Activated CD4-positive, alpha-beta T cell treated with anti-CD3 and anti-CD28 coated beads, Interleukin-2, amount 10 ng/mL, durations not matched to agents 7 days and 5 days (primary cell): Measurements from ENCODE around the gene APOO. TPM values are rescaled to one million over a fixed set of nuclear protein-coding genes. Genes with fewer than 3 reads are reported as not detected.
A peak's percentile ranks its signal among the peaks of the same experiment; 100 is the strongest.

Experiments
- CTCF ChIA-PET: fragments of 350-600 bp; sonication (Branson Sonifier 250); formaldehyde crosslinking; loops from one replicate; lab custom pipeline; 2021; ENCODE audit warnings: antibody characterized with exemption; lab: Charles Lee
- POLR2A ChIA-PET: fragments of 350-600 bp; sonication (Branson Sonifier 250); formaldehyde crosslinking; loops from one replicate; lab custom pipeline; 2021; ENCODE audit warnings: antibody characterized with exemption; lab: Charles Lee
- DNase-seq: peaks from one replicate; pipeline ENCODE4 v3.0.0-alpha.2; 2020
- H3K27ac Mint-ChIP-seq: one replicate; pipeline ENCODE4 v1.8.0; 2021; ENCODE audit warnings: mild to moderate bottlenecking, moderate library complexity, mixed read lengths
- H3K27me3 Mint-ChIP-seq: one replicate; pipeline ENCODE4 v1.8.0; 2021; ENCODE audit warnings: mixed read lengths
- H3K36me3 Mint-ChIP-seq: one replicate; pipeline ENCODE4 v1.8.0; 2021; ENCODE audit warnings: low read depth, mixed read lengths
- H3K4me1 Mint-ChIP-seq: one replicate; pipeline ENCODE4 v1.8.0; 2021; ENCODE audit warnings: mixed read lengths
- H3K4me3 Mint-ChIP-seq: one replicate; pipeline ENCODE4 v1.8.0; 2021; ENCODE audit warnings: mild to moderate bottlenecking, moderate library complexity, mixed read lengths
- H3K9me3 Mint-ChIP-seq: one replicate; pipeline ENCODE4 v1.8.0; 2021; ENCODE audit warnings: mixed read lengths
- total RNA-seq, 2 experiments: library from RNA; stranded (reverse); gene quantifications; one replicate each; pipeline ENCODE4 v1.2.3, GENCODE V29; 2021

APOO gene
- total RNA-seq, 2 experiments from 2014 or later = 26.6 to 28.5 TPM

GRCh38 chrX:23786268-23786815, 121.4 kb downstream of the APOO start:
- ChIA-PET CTCF (interaction anchor here (0.6 to 0.7 kb wide), 3 partner anchors 8 to 626 kb away, joined by 3 to 4 read pairs (median 4); no protein-coding TSS in a partner anchor), POLR2A (no interaction called here)

GRCh38 chrX:23785580-23785979, 122.2 kb downstream of the APOO start:
- Mint-ChIP-seq H3K9me3 (no peaks in the 10 kb centered on the region), H3K4me3 (peak overlapping the region; percentile 95), H3K27ac (no peak overlapping the region), H3K4me1 (peaks cover 40% of the 10 kb centered on the region), H3K36me3 (peaks cover 25% of the 10 kb centered on the region), H3K27me3 (no peaks in the 10 kb centered on the region)
- CTCF ChIA-PET = no interaction called here
- no peak for DNase-seq
- POLR2A ChIA-PET = no interaction called here

More at GRCh38 chrX:23786268-23786815, 121.4 kb downstream of the APOO start:
- Mint-ChIP-seq H3K36me3 (peaks cover 25% of the 10 kb centered on the region), H3K4me1 (peaks cover 35% of the 10 kb centered on the region), H3K27ac (no peak overlapping the region), H3K27me3 (no peaks in the 10 kb centered on the region), H3K9me3 (no peaks in the 10 kb centered on the region), H3K4me3 (no peak overlapping the region)
- DNase-seq = no peak

GRCh38 chrX:23784470-23785331, 123.0 kb downstream of the APOO start:
- Mint-ChIP-seq H3K4me3 (peak overlapping the region; percentile 95), H3K9me3 (no peaks in the 10 kb centered on the region), H3K36me3 (peaks cover 25% of the 10 kb centered on the region), H3K27me3 (no peaks in the 10 kb centered on the region), H3K4me1 (peaks cover 40% of the 10 kb centered on the region), H3K27ac (peak overlapping the region; percentile 98)
- DNase-seq = peak; percentile 13
- ChIA-PET POLR2A (interaction anchor here (0.6 kb wide), 1 partner anchor 12 kb away, joined by 5 read pairs; no protein-coding TSS in a partner anchor), CTCF (interaction anchor here (0.6 to 1.3 kb wide), 5 partner anchors 9 to 269 kb away, joined by 3 to 4 read pairs (median 3); no protein-coding TSS in a partner anchor)

GRCh38 chrX:23783589-23784469, 123.9 kb downstream of the APOO start:
- ChIA-PET CTCF (interaction anchor here (0.5 to 2.7 kb wide), 12 partner anchors 10 to 270 kb away, joined by 3 to 14 read pairs (median 4); no protein-coding TSS in a partner anchor), POLR2A (interaction anchor here (0.6 to 1.5 kb wide), 3 partner anchors 11 to 118 kb away, joined by 5 to 10 read pairs (median 9); no protein-coding TSS in a partner anchor)
- peak overlapping the region; percentile 98 for H3K27ac Mint-ChIP-seq
- H3K9me3 Mint-ChIP-seq = no peaks in the 10 kb centered on the region
- H3K27me3 Mint-ChIP-seq = no peaks in the 10 kb centered on the region
- DNase-seq = peak; percentile 10
- peaks cover 25% of the 10 kb centered on the region for H3K36me3 Mint-ChIP-seq
- peak overlapping the region; percentile 95 for H3K4me3 Mint-ChIP-seq
- H3K4me1 Mint-ChIP-seq = peaks cover 40% of the 10 kb centered on the region

Other genes starting within 250 kb of the APOO start
- 10 to 100 TPM; 35.0 to 43.3 TPM for gene PRDX4, start 240.4 kb downstream of the APOO start, total RNA-seq
- gene ACOT9, start 164.7 kb downstream of the APOO start, total RNA-seq = 10 to 100 TPM; 21.5 to 23.4 TPM
- gene SAT1, start 124.8 kb downstream of the APOO start, total RNA-seq = 10 to 100 TPM; 86.3 to 89.7 TPM
- not detected for gene CXorf58, start 68 bp upstream of the APOO start, total RNA-seq
- 1 to 10 TPM; 8.6 to 9.6 TPM for gene KLHL15, start 119.2 kb upstream of the APOO start, total RNA-seq
- gene EIF2S3, start 147.0 kb upstream of the APOO start, total RNA-seq = 100 to 1,000 TPM; 199 to 209 TPM
- gene ZFX, start 241.8 kb upstream of the APOO start, total RNA-seq = 10 to 100 TPM; 44.6 to 46.0 TPM